SK-N-SH (cell line): ENCODE measurements around the gene LRRC26. TPM values are rescaled to one million over a fixed set of nuclear protein-coding genes. Genes with fewer than 3 reads are reported as not detected.

Experiments
- CTCF ChIA-PET: fragments of 300-600, 350-600 bp; formaldehyde crosslinking; extraction: SDS; loops from one replicate; lab custom pipeline; 2021; lab: Yijun Ruan, JAX
- POLR2A ChIA-PET: fragments of 350-600 bp; sonication (Branson Sonifier 250); formaldehyde crosslinking; extraction: SDS; loops from one replicate; lab custom pipeline; 2020; ENCODE audit warnings: antibody characterized with exemption, inconsistent platforms; lab: Yijun Ruan, JAX
- DNase-seq: peaks from one replicate; pipeline ENCODE4 v3.0.0; 2012
- H2AFZ ChIP-seq: fragments of 200-600 bp; sonication (generic); 2 replicates; pipeline ENCODE4 v1.8.1; 2016; ENCODE audit warnings: antibody characterized with exemption, mild to moderate bottlenecking, low read depth
- H3F3A ChIP-seq: fragments of 200-600 bp; sonication (generic); replicated peaks from 2 replicates; pipeline ENCODE3; 2016; ENCODE audit warnings: antibody characterized with exemption, mild to moderate bottlenecking; ENCODE audit not compliant: insufficient read depth
- H3K27ac ChIP-seq, 2 experiments: fragments of 200-500 bp in 1 of 2; fragments of 200-600 bp in 1 of 2; sonication (Bioruptor generic) in 1 of 2; sonication (generic), shearing (Covaris generic) in 1 of 2; 2 replicates each; pipeline versions ENCODE4 v1.5.1 to v1.6.1; 2014 to 2016; ENCODE audit warnings: low read depth in 2 of 2, inconsistent platforms in 1 of 2, low read length in 1 of 2, mild to moderate bottlenecking in 1 of 2, mixed read lengths in 1 of 2
- H3K27me3 ChIP-seq: fragments of 200-600 bp; sonication (generic), shearing (Covaris generic); 2 replicates; pipeline ENCODE4 v1.6.1; 2016; ENCODE audit warnings: mixed run types; ENCODE audit not compliant: insufficient read depth
- H3K36me3 ChIP-seq, 2 experiments: fragments of 200-500 bp in 1 of 2; fragments of 200-600 bp in 1 of 2; sonication (Bioruptor generic) in 1 of 2; sonication (generic) in 1 of 2; replicated peaks in 1 of 2; 2 replicates each; pipeline versions ENCODE3 to v1.5.1; 2014 to 2016; ENCODE audit warnings: low read length in 1 of 2, mild to moderate bottlenecking in 1 of 2; ENCODE audit not compliant: insufficient read depth in 2 of 2, control insufficient read depth in 1 of 2
- H3K4me1 ChIP-seq, 2 experiments: fragments of 200-500 bp in 1 of 2; fragments of 200-600 bp in 1 of 2; sonication (Bioruptor generic) in 1 of 2; sonication (generic), shearing (Covaris generic) in 1 of 2; 2 replicates each; pipeline versions ENCODE4 v1.5.1 to v1.6.1; 2014 to 2016; ENCODE audit warnings: low read depth in 1 of 2, low read length in 1 of 2, mixed run types in 1 of 2; ENCODE audit not compliant: insufficient read depth in 2 of 2, control insufficient read depth in 1 of 2
- H3K4me2 ChIP-seq: fragments of 200-600 bp; sonication (generic), shearing (Covaris generic); 2 replicates; pipeline ENCODE4 v1.6.1; 2017; ENCODE audit warnings: mixed run types
- H3K4me3 ChIP-seq, 2 experiments: fragments of 200-500 bp in 1 of 2; fragments of 200-600 bp in 1 of 2; sonication (Bioruptor generic) in 1 of 2; sonication (generic), shearing (Covaris generic) in 1 of 2; 2 replicates each; pipeline versions ENCODE4 v1.5.1 to v1.8.1; 2014 to 2016; ENCODE audit warnings: low read depth in 2 of 2, inconsistent platforms in 1 of 2, low read length in 1 of 2, mild to moderate bottlenecking in 1 of 2, mixed read lengths in 1 of 2, moderate library complexity in 1 of 2
- H3K79me2 ChIP-seq: fragments of 200-600 bp; sonication (generic); 2 replicates; pipeline ENCODE4 v1.8.1; 2017; ENCODE audit warnings: mild to moderate bottlenecking; ENCODE audit not compliant: insufficient read depth
- H3K9ac ChIP-seq: fragments of 200-600 bp; sonication (generic); 2 replicates; pipeline ENCODE4 v1.6.1; 2017; ENCODE audit warnings: mixed run types
- H3K9me2 ChIP-seq: fragments of 200-600 bp; sonication (generic); 2 replicates; pipeline ENCODE4 v1.6.1; 2017; ENCODE audit warnings: mixed run types
- H3K9me3 ChIP-seq: fragments of 200-600 bp; sonication (generic); 2 replicates; pipeline ENCODE4 v1.6.1; 2017; ENCODE audit warnings: mixed run types, mild to moderate bottlenecking, moderate library complexity
- H4K20me1 ChIP-seq: fragments of 200-600 bp; sonication (generic); 2 replicates; pipeline ENCODE4 v1.6.1; 2017; ENCODE audit warnings: mild to moderate bottlenecking, mixed run types; ENCODE audit not compliant: insufficient read depth
- CHD2 ChIP-seq: fragments of 150-350 bp; IDR thresholded peaks from 2 replicates; pipeline ENCODE4 v1.6.1; 2018; ENCODE audit warnings: low read length; ENCODE audit not compliant: partially characterized antibody
- CTCF ChIP-seq: fragments of 200-600 bp; sonication (generic); IDR thresholded peaks from 2 replicates; pipeline ENCODE4 v1.6.1; 2017; ENCODE audit warnings: antibody characterized with exemption, mild to moderate bottlenecking, moderate library complexity
- ELF1 ChIP-seq: IDR thresholded peaks from 2 replicates; pipeline ENCODE4 v1.4.0; 2012
- GATA2 ChIP-seq: sonication (generic); formaldehyde crosslinking; IDR thresholded peaks from 2 replicates; pipeline ENCODE4 v1.5.0; 2020; ENCODE audit warnings: mild to moderate bottlenecking, missing genetic modification reagents
- IRF3 ChIP-seq: fragments of 150-350 bp; IDR thresholded peaks from 2 replicates; pipeline ENCODE4 v1.6.1; 2016; ENCODE audit warnings: mild to moderate bottlenecking, low read depth, low read length
- MEF2A ChIP-seq: IDR thresholded peaks from 2 replicates; pipeline ENCODE4 v1.4.0; 2012; ENCODE audit warnings: low read depth, borderline replicate concordance
- NRF1 ChIP-seq: IDR thresholded peaks from 2 replicates; pipeline ENCODE4 v1.6.1; 2012; ENCODE audit warnings: low read depth, mild to moderate bottlenecking, low read length
- RCOR1 ChIP-seq: fragments of 150-350 bp; IDR thresholded peaks from 2 replicates; pipeline ENCODE4 v1.6.1; 2017; ENCODE audit warnings: antibody characterized with exemption, low read length
- REST ChIP-seq: IDR thresholded peaks from 2 replicates; pipeline ENCODE4 v1.6.1; 2012; ENCODE audit warnings: mild to moderate bottlenecking, low read depth, low read length, moderate library complexity
- RXRA ChIP-seq: IDR thresholded peaks from 2 replicates; pipeline ENCODE4 v1.4.0; 2012; ENCODE audit warnings: low read depth, mild to moderate bottlenecking, borderline replicate concordance
- SMC3 ChIP-seq: IDR thresholded peaks from 2 replicates; pipeline ENCODE4 v1.6.1; 2012; ENCODE audit warnings: low read depth, low read length, improper control_type of control experiment
- TAF1 ChIP-seq: IDR thresholded peaks from 2 replicates; pipeline ENCODE4 v1.6.1; 2012; ENCODE audit warnings: low read depth, mild to moderate bottlenecking, low read length, moderate library complexity, borderline replicate concordance
- TEAD4 ChIP-seq: IDR thresholded peaks from 2 replicates; pipeline ENCODE4 v1.4.0; 2012; ENCODE audit warnings: mild to moderate bottlenecking, borderline replicate concordance; ENCODE audit not compliant: insufficient read depth
- USF2 ChIP-seq: fragments of 150-350 bp; IDR thresholded peaks from 2 replicates; pipeline ENCODE4 v1.6.1; 2017; ENCODE audit warnings: antibody characterized with exemption, low read length, low read depth, borderline replicate concordance
- WGBS: methylation state at CpG from one replicate; pipeline ENCODE4 v1.1.6; 2017; ENCODE audit warnings: low lambda C conversion rate; 5-methylcytosine and 5-hydroxymethylcytosine counted together
- polyA plus RNA-seq, 3 experiments: library from polyadenylated mRNA; depleted of rRNA; stranded (reverse); fragments of >200 nt; gene quantifications; 2 replicates each; pipeline ENCODE4 v1.2.3, GENCODE V29; 2012

Gene LRRC26
- polyA plus RNA-seq, 1 of the 3 experiments (the other 2 are of a cell fraction) = not detected

- no peak for TF ChIP-seq CHD2
- TF ChIP-seq TEAD4 = no peak
- TF ChIP-seq IRF3 = no peak
- no peak for TF ChIP-seq TAF1
These were observed 9.2 kb upstream of the LRRC26 start (continued) for GRCh38 chr9:137178939-137179630.

GRCh38 chr9:137178201-137178938, 8.5 kb upstream of the LRRC26 start:
- 88% methylated on average over 15 of the region's 23 CpGs for WGBS
- Histone ChIP-seq H3K27me3 (no peaks in the 10 kb centered on the region), H3K79me2 (no peaks in the 10 kb centered on the region), H3K27ac (no peak overlapping the region), H3K9ac (no peak overlapping the region), H3K4me2 (no peak overlapping the region), H4K20me1 (no peaks in the 10 kb centered on the region), H3F3A (no peaks in the 10 kb centered on the region), H3K36me3 (peaks cover 0 to 46% of the 10 kb centered on the region in 2 experiments), H3K4me3 (no peak overlapping the region), H2AFZ (no peak overlapping the region), H3K9me3 (no peaks in the 10 kb centered on the region), H3K4me1 (peaks cover 0 to 11% of the 10 kb centered on the region in 2 experiments; a peak in 1 of 4 replicates), H3K9me2 (no peaks in the 10 kb centered on the region)
- ChIA-PET POLR2A (no interaction called here), CTCF (interaction anchor here (1.4 kb wide), 1 partner anchor 58 kb away, joined by 5 read pairs; no protein-coding TSS in a partner anchor)
- no peak for DNase-seq
- TF ChIP-seq NRF1 (no peak), RCOR1 (no peak), SMC3 (no peak), REST (no peak), USF2 (no peak), RXRA (no peak), CTCF (no peak), TAF1 (no peak), GATA2 (CRISPR knock-in tag) (no peak), MEF2A (no peak), ELF1 (no peak)
